Left cardiac atrium (tissue), 4 donors: Measurements from ENCODE around the gene UBA3. TPM values are rescaled to one million over a fixed set of nuclear protein-coding genes. Genes with fewer than 3 reads are reported as not detected.

ENCODE experiments used
- ATAC-seq, 2 donors: fragments of 200-7000 bp; cut with Tn5 transposase; one replicate each; pipeline ENCODE4 v1.9.1; 2020; ENCODE audit warnings: mild to moderate bottlenecking in 2 of 2, moderate library complexity in 2 of 2
- DNase-seq: peaks from one replicate; pipeline ENCODE4 v3.0.0-alpha.2; 2020
- intact Hi-C, 2 donors: fragments of 100-400 bp; cut with DNase I; formaldehyde crosslinking; loops; one replicate each; pipeline versions ENCODE4 v1.14.1 to v1.15.1; 2022 to 2023
- total RNA-seq, 2 donors: library from RNA; stranded (reverse); fragmentation: NEBNext Ultra II Directional; extraction: Animal tissue kit (Norgen Biotek cat#: 25700); gene quantifications; one replicate each; pipeline ENCODE4 v1.2.1, GENCODE V29; 2021
- donor health status: DM: no; HTN: yes; CAD: no.
- donor health status: DM: no; HTN: yes; CAD: no; lungs with severe emphysema.
- donor health status: DM: yes; HTN: yes; CAD: no.
- donor health status: Dilated cardiomyopathy.

UBA3 gene
- total RNA-seq, 2 donors from 2014 or later: 55.0 to 56.8 TPM

- intact Hi-C loops: no loop called here
- ATAC-seq (no peak), DNase-seq (no peak)
These were observed 24.4 kb upstream of the UBA3 start for GRCh38 chr3:69104586-69104985.

- intact Hi-C loops: no loop called here
- no peak for DNase-seq
- ATAC-seq: no peak
These were observed 23.0 kb upstream of the UBA3 start for GRCh38 chr3:69103123-69103522.

GRCh38 chr3:69102384-69102783, 22.2 kb upstream of the UBA3 start:
- intact Hi-C loops: no loop called here
- ATAC-seq (no peak), DNase-seq (no peak)

GRCh38 chr3:69099576-69099975, 19.4 kb upstream of the UBA3 start:
- ATAC-seq: peak in 1 of 2 donors; percentile 28
- no peak for DNase-seq
- intact Hi-C loops: no loop called here

GRCh38 chr3:69097407-69098086, 17.4 kb upstream of the UBA3 start:
- no peak for DNase-seq
- no peak for ATAC-seq
- intact Hi-C loops: no loop called here

- no peak for DNase-seq
- intact Hi-C loops: no loop called here
- ATAC-seq: no peak
These were observed 16.1 kb upstream of the UBA3 start for GRCh38 chr3:69096299-69096698.

- no peak for DNase-seq
- no peak for ATAC-seq
- intact Hi-C loops: no loop called here
These were observed 15.5 kb upstream of the UBA3 start for GRCh38 chr3:69095636-69096035.

- DNase-seq: no peak
- intact Hi-C loops: no loop called here
- peak in 1 of 2 donors; percentile 19 for ATAC-seq
These were observed 14.5 kb upstream of the UBA3 start for GRCh38 chr3:69094467-69095205.

GRCh38 chr3:69092030-69092516, 11.9 kb upstream of the UBA3 start:
- DNase-seq: no peak
- peak; percentile 8 to 50 for ATAC-seq
- intact Hi-C loops: no loop called here

- ATAC-seq: no peak
- intact Hi-C loops: no loop called here
- no peak for DNase-seq
These were observed 11.3 kb upstream of the UBA3 start for GRCh38 chr3:69091389-69092029.

- intact Hi-C loops: no loop called here
- DNase-seq (no peak), ATAC-seq (no peak)
These were observed 9.9 kb upstream of the UBA3 start for GRCh38 chr3:69090021-69090420.

- no peak for ATAC-seq
- no peak for DNase-seq
- intact Hi-C loops: loop anchor here in 1 of 2 donors (5.0 kb wide), 1 partner anchor 34 kb away; the partner anchor contains the start of gene LMOD3
These were observed 7.9 kb upstream of the UBA3 start for GRCh38 chr3:69088063-69088462.

GRCh38 chr3:69087030-69087791, 7.0 kb upstream of the UBA3 start:
- DNase-seq (no peak), ATAC-seq (no peak)
- intact Hi-C loops: loop anchor here in 1 of 2 donors (5.0 kb wide), 1 partner anchor 35 kb away; the partner anchor contains the start of gene LMOD3

GRCh38 chr3:69085833-69086722, 5.9 kb upstream of the UBA3 start:
- intact Hi-C loops: loop anchor here in 1 of 2 donors (5.0 kb wide), 1 partner anchor 36 kb away; the partner anchor contains the start of gene LMOD3
- ATAC-seq (peak; percentile 60 to 74), DNase-seq (peak; percentile 92)

- intact Hi-C loops: loop anchor here in 1 of 2 donors (5.0 kb wide), 1 partner anchor 37 kb away; the partner anchor contains the start of gene LMOD3
- DNase-seq (peak; percentile 36), ATAC-seq (peak; percentile 27 to 42)
These were observed 5.1 kb upstream of the UBA3 start for GRCh38 chr3:69085168-69085832.

- ATAC-seq: peak; percentile 73 to 75
- intact Hi-C loops: loop anchor here in 1 of 2 donors (5.0 kb wide), 1 partner anchor 38 kb away; the partner anchor contains the start of gene LMOD3
- DNase-seq: peak; percentile 94
These were observed 4.4 kb upstream of the UBA3 start, which contains the start of gene ARL6IP5 for GRCh38 chr3:69084326-69085167. ARL6IP5 (plus strand) TSS chr3:69084937; CDS start chr3:69085048, 111 bp downstream.
